SU-DHL-6 (cell line): Measurements from ENCODE around the gene ME3.
"Not testable (repeated sequence)": the region's sequence is repeated elsewhere in the genome, so short reads cannot be mapped to it uniquely, and the experiment has no call there.

Experiments
- H2AFZ ChIP-seq: fragments of 200-600 bp; sonication (generic); 2 replicates; pipeline ENCODE4 v1.6.1; 2014; ENCODE audit warnings: low read depth, mild to moderate bottlenecking, moderate library complexity, mixed read lengths, antibody characterized with exemption, low read length; ENCODE audit not compliant: severe bottlenecking
- H3F3A ChIP-seq: fragments of 200-600 bp; shearing (Covaris generic); 2 replicates; pipeline ENCODE4 v1.6.0; 2016; ENCODE audit warnings: antibody characterized with exemption, mild to moderate bottlenecking; ENCODE audit not compliant: insufficient read depth
- H3K27ac ChIP-seq: fragments of 200-600 bp; sonication (generic); 2 replicates; pipeline ENCODE4 v1.5.1; 2016; ENCODE audit warnings: low read depth, mild to moderate bottlenecking, low read length, moderate library complexity, mixed read lengths
- H3K27me3 ChIP-seq: fragments of 200-600 bp; sonication (generic), shearing (Covaris generic); 2 replicates; pipeline ENCODE4 v1.6.0; 2014; ENCODE audit warnings: mild to moderate bottlenecking, low read length
- H3K36me3 ChIP-seq: fragments of 200-600 bp; sonication (generic); 2 replicates; pipeline ENCODE4 v1.6.1; 2014; ENCODE audit warnings: mild to moderate bottlenecking, low read length, mixed read lengths
- H3K4me2 ChIP-seq: fragments of 300-600, 200-600 bp; shearing (Covaris generic), sonication (generic); 2 replicates; pipeline ENCODE4 v1.6.0; 2014; ENCODE audit warnings: low read length, low read depth, mild to moderate bottlenecking; ENCODE audit not compliant: poor library complexity, severe bottlenecking
- H3K4me3 ChIP-seq: fragments of 200-600 bp; sonication (generic); 2 replicates; pipeline ENCODE4 v1.5.1; 2014; ENCODE audit warnings: antibody characterized with exemption, low read length, mild to moderate bottlenecking, mixed read lengths; ENCODE audit not compliant: insufficient read depth, poor library complexity, severe bottlenecking
- H3K79me2 ChIP-seq: fragments of 200-600 bp; sonication (generic); 2 replicates; pipeline ENCODE4 v1.6.1; 2014; ENCODE audit warnings: mild to moderate bottlenecking, low read length, moderate library complexity; ENCODE audit not compliant: insufficient read depth
- H3K9ac ChIP-seq: fragments of 200-600 bp; sonication (generic); 2 replicates; pipeline ENCODE4 v1.7.0; 2014; ENCODE audit warnings: mild to moderate bottlenecking, low read length
- H3K9me2 ChIP-seq: fragments of 200-600 bp; sonication (generic); replicated peaks from 2 replicates; pipeline ENCODE4 v1.6.1; 2014; ENCODE audit warnings: low read length; ENCODE audit not compliant: insufficient read depth
- H3K9me3 ChIP-seq: fragments of 200-600 bp; sonication (generic); 2 replicates; pipeline ENCODE4 v1.6.1; 2014; ENCODE audit warnings: low read length, mixed read lengths; ENCODE audit not compliant: insufficient read depth
- H4K20me1 ChIP-seq: fragments of 200-600 bp; sonication (generic); 2 replicates; pipeline ENCODE4 v1.6.1; 2014; ENCODE audit warnings: low read depth, mild to moderate bottlenecking, antibody characterized with exemption, low read length, moderate library complexity, mixed read lengths
- CTCF ChIP-seq: fragments of 200-600 bp; sonication (generic); IDR thresholded peaks from one replicate; pipeline ENCODE4 v1.5.1; 2017; ENCODE audit warnings: antibody characterized with exemption, mild to moderate bottlenecking, low read length, moderate library complexity; ENCODE audit not compliant: insufficient read depth, poor library complexity, severe bottlenecking
- EZH2phosphoT487 ChIP-seq: fragments of 200-600 bp; sonication (generic), shearing (Covaris generic); conservative IDR thresholded peaks from 2 replicates; pipeline ENCODE4 v1.6.1; 2018; ENCODE audit warnings: mild to moderate bottlenecking, antibody characterized with exemption, low read length, moderate library complexity, mixed read lengths

The ME3 gene

GRCh38 chr11:86660088-86660487, 12.3 kb downstream of the ME3 start:
- no peaks in the 10 kb centered on the region for H3F3A ChIP-seq
- TF ChIP-seq CTCF = no peak
- no peak for TF ChIP-seq EZH2phosphoT487
- no peaks in the 10 kb centered on the region for H3K9me2 ChIP-seq
- H3K9me3 ChIP-seq = no peaks in the 10 kb centered on the region
- no peaks in the 10 kb centered on the region for H3K79me2 ChIP-seq
- no peak overlapping the region for H3K4me3 ChIP-seq
- H3K27ac ChIP-seq = no peak overlapping the region
- no peaks in the 10 kb centered on the region for H4K20me1 ChIP-seq
- H3K36me3 ChIP-seq = no peaks in the 10 kb centered on the region
- no peak overlapping the region for H3K4me2 ChIP-seq
- H3K9ac ChIP-seq = no peak overlapping the region
- H3K27me3 ChIP-seq = no peaks in the 10 kb centered on the region
- no peak overlapping the region for H2AFZ ChIP-seq

- no peak overlapping the region for H3K4me2 ChIP-seq
- no peaks in the 10 kb centered on the region for H4K20me1 ChIP-seq
- H3K9me2 ChIP-seq = no peaks in the 10 kb centered on the region
- TF ChIP-seq EZH2phosphoT487 = no peak
- no peak for TF ChIP-seq CTCF
- H3K36me3 ChIP-seq = no peaks in the 10 kb centered on the region
- H3K9ac ChIP-seq = no peak overlapping the region
- H3K79me2 ChIP-seq = no peaks in the 10 kb centered on the region
- no peaks in the 10 kb centered on the region for H3K9me3 ChIP-seq
- H2AFZ ChIP-seq = no peak overlapping the region
- no peak overlapping the region for H3K27ac ChIP-seq
- H3K4me3 ChIP-seq = no peak overlapping the region
- no peaks in the 10 kb centered on the region for H3F3A ChIP-seq
- no peaks in the 10 kb centered on the region for H3K27me3 ChIP-seq
These were observed 13.9 kb downstream of the ME3 start for GRCh38 chr11:86658534-86658933.

GRCh38 chr11:86645212-86645611, 27.2 kb downstream of the ME3 start:
- H3K27me3 ChIP-seq, H3F3A ChIP-seq, H3K9ac ChIP-seq, H3K79me2 ChIP-seq, H2AFZ ChIP-seq, H3K4me2 ChIP-seq, H3K27ac ChIP-seq, H3K9me3 ChIP-seq, H4K20me1 ChIP-seq, H3K4me3 ChIP-seq, H3K36me3 ChIP-seq, H3K9me2 ChIP-seq: not testable (repeated sequence)

- Histone ChIP-seq H3K4me2 (no peak overlapping the region), H3K4me3 (no peak overlapping the region), H3K9ac (no peak overlapping the region), H3K79me2 (no peaks in the 10 kb centered on the region), H3K27me3 (no peaks in the 10 kb centered on the region), H3K9me2 (no peaks in the 10 kb centered on the region), H4K20me1 (no peaks in the 10 kb centered on the region), H3K36me3 (no peaks in the 10 kb centered on the region), H3K27ac (no peak overlapping the region), H3F3A (no peaks in the 10 kb centered on the region), H3K9me3 (no peaks in the 10 kb centered on the region), H2AFZ (no peak overlapping the region)
- no peak for TF ChIP-seq EZH2phosphoT487
- no peak for TF ChIP-seq CTCF
These were observed 28.1 kb downstream of the ME3 start for GRCh38 chr11:86644291-86644690.
